ENCODE results near the gene TBCD. TPM values are rescaled to one million over a fixed set of nuclear protein-coding genes. Genes with fewer than 3 reads are reported as not detected.

Gene TBCD
- total RNA-seq, 1 experiment from 2014 or later: 29.6 TPM

DNA sequence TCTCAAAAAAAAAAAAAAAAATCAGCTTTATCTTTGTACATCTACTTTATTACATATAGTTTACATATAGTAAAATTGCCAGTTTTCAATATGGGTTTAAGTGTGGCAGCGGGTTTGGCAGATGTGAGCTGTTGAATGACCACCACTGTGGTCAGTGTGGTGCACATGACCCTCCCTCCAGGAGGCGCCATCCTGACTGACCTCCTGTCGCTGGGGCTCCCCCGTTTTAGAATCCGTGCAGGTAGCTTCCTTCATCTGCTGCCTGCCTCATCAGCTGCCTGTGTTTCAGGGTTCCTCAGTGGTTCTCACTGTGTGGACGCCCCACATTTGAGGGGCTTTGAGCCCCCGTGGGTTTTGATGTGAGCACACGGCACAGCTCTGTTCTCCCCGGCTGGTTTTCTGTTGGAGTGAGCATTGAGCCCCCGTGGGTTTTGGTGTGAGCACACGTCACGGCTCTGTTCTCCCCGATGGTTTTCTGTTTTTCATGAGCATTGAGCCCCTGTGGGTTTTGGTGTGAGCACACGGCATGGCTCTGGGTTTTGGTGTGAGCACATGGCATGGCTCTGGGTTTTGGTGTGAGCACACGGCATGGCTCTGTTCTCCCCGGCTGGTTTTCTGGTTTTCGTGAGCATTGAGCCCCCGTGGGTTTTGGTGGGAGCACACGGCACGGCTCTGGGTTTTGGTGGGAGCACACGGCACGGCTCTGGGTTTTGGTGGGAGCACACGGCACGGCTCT, 145.8 kb downstream of the TBCD start:
- TF ChIP-seq EZH2phosphoT487 (IDR thresholded peaks at IDR 0.05; ENCODE audit: borderline replicate concordance, low read length) (no peak), EZH2 (IDR thresholded peaks at IDR 0.05; ENCODE audit: low read length, unreplicated experiment) (no peak), CTCF (conservative IDR thresholded peaks at IDR 0.05; ENCODE audit: low read depth, low read length) (peak; percentile 37; the same call in 1 of the 2 replicates)
- ATAC-seq: no peak

DNA sequence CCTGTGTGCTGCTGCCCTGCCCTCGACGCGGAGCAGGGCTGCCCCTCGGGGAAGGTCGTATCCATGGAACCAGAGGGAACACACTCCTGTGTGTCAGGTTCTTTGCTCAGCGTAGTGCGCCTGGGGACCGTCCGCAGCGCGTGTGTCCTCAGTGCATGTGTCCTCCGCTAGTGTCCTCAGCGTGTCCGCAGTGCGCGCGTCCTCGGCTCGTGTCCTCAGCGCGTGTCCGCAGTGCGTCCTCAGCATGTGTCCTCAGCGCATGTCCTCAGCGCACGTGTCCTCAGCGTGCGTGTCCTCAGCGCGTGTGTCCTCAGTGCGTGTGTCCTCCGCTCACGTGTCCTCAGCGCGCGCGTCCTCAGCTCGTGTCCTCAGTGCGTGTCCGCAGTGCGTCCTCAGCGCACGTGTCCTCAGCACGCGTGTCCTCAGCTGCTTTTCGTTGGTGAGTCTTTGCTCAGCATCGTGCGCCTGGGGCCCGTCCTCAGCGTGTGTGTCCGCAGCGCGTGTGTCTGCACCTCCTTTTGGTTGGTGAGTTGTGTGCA, 147.2 kb downstream of the TBCD start:
- no peak for TF ChIP-seq CTCF (conservative IDR thresholded peaks at IDR 0.05; ENCODE audit: low read depth, low read length)
- TF ChIP-seq EZH2phosphoT487 (IDR thresholded peaks at IDR 0.05; ENCODE audit: borderline replicate concordance, low read length): no peak
- no peak for TF ChIP-seq EZH2 (IDR thresholded peaks at IDR 0.05; ENCODE audit: low read length, unreplicated experiment)
- H3K4me2 ChIP-seq (ENCODE audit: low read length): no peak overlapping the region
- no peaks in the 10 kb centered on the region for H3K27me3 ChIP-seq (ENCODE audit: low read length)
- H3K27ac ChIP-seq (ENCODE audit: low read length): no peak overlapping the region
- no peak overlapping the region for H2AFZ ChIP-seq (ENCODE audit: low read length)
- ChIA-PET POLR2A (ENCODE audit: unreplicated experiment) (no interaction called here), CTCF (no interaction called here)
- no peaks in the 10 kb centered on the region for H3K4me1 ChIP-seq (ENCODE audit: insufficient read depth, low read length)
- BruUV-seq (replicated peaks): no TSS peak
- H3F3A ChIP-seq (ENCODE audit: low read length, unreplicated experiment): no peaks in the 10 kb centered on the region
- DNase-seq: no peak
- no peak overlapping the region for H3K4me3 ChIP-seq (ENCODE audit: low read length)
- no peak for ATAC-seq
- peaks cover 3% of the 10 kb centered on the region; the same call in 1 of the 2 replicates for H3K36me3 ChIP-seq (ENCODE audit: low read depth, low read length)
- intact Hi-C loops (cut with micrococcal nuclease): no loop called here
- no peaks in the 10 kb centered on the region for H4K20me1 ChIP-seq (ENCODE audit: low read length)
- no peaks in the 10 kb centered on the region for H3K9me3 ChIP-seq (ENCODE audit: low read length)
- no peaks in the 10 kb centered on the region for H3K9me2 ChIP-seq (replicated peaks; ENCODE audit: low read length)
- H3K79me2 ChIP-seq (ENCODE audit: low read length): no peaks in the 10 kb centered on the region
- no peak overlapping the region for H3K9ac ChIP-seq (ENCODE audit: low read length)

More for the DNA sequence above, 145.8 kb downstream of the TBCD start:
- H3K27me3 ChIP-seq (ENCODE audit: low read length): no peaks in the 10 kb centered on the region
- no peak overlapping the region for H3K27ac ChIP-seq (ENCODE audit: low read length)
- H3K9me2 ChIP-seq (replicated peaks; ENCODE audit: low read length): no peaks in the 10 kb centered on the region
- no peak overlapping the region for H3K4me2 ChIP-seq (ENCODE audit: low read length)
- peaks cover 3% of the 10 kb centered on the region; the same call in 1 of the 2 replicates for H3K36me3 ChIP-seq (ENCODE audit: low read depth, low read length)
- no peaks in the 10 kb centered on the region for H4K20me1 ChIP-seq (ENCODE audit: low read length)
- no TSS peak for BruUV-seq (replicated peaks)
- intact Hi-C loops (cut with micrococcal nuclease): no loop called here
- CTCF ChIA-PET: no interaction called here
- no peak overlapping the region for H3K9ac ChIP-seq (ENCODE audit: low read length)
- no peak overlapping the region for H2AFZ ChIP-seq (ENCODE audit: low read length)
- H3K79me2 ChIP-seq (ENCODE audit: low read length): no peaks in the 10 kb centered on the region
- H3K9me3 ChIP-seq (ENCODE audit: low read length): no peaks in the 10 kb centered on the region
- no peaks in the 10 kb centered on the region for H3F3A ChIP-seq (ENCODE audit: low read length, unreplicated experiment)
- no peak overlapping the region for H3K4me3 ChIP-seq (ENCODE audit: low read length)
- H3K4me1 ChIP-seq (ENCODE audit: insufficient read depth, low read length): no peaks in the 10 kb centered on the region
- DNase-seq: no peak
- POLR2A ChIA-PET (ENCODE audit: unreplicated experiment): interaction anchor here (0.6 kb wide), 1 partner anchor 44 kb away, joined by 11 read pairs; no protein-coding TSS in a partner anchor

DNA sequence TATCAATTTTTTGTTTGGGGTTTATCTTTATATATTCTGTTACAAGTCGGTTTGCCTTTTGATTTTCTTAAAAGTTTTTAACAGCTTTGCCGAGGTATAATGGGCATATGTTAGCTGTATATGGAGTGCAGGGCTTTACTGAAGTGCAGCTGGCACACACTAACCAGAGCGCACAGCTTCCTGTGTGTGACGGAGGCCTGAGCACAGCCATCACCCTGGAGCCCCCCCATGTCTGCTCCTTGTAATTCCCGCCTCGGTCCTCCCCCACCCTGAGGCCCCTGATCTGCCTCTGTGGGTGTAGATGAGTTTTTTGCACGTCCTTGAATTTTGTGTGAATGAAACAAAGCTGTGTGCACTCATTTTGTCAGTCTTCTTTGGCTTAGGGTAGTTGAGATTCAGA, 148.1 kb downstream of the TBCD start:
- Histone ChIP-seq H3K4me3 (ENCODE audit: low read length) (no peak overlapping the region), H3K9me3 (ENCODE audit: low read length) (no peaks in the 10 kb centered on the region), H3K36me3 (ENCODE audit: low read depth, low read length) (peaks cover 3% of the 10 kb centered on the region; the same call in 1 of the 2 replicates), H3K4me2 (ENCODE audit: low read length) (no peak overlapping the region), H3K4me1 (ENCODE audit: insufficient read depth, low read length) (no peaks in the 10 kb centered on the region), H3K27ac (ENCODE audit: low read length) (no peak overlapping the region), H3K9me2 (replicated peaks; ENCODE audit: low read length) (no peaks in the 10 kb centered on the region), H4K20me1 (ENCODE audit: low read length) (no peaks in the 10 kb centered on the region), H3F3A (ENCODE audit: low read length, unreplicated experiment) (no peaks in the 10 kb centered on the region), H3K79me2 (ENCODE audit: low read length) (no peaks in the 10 kb centered on the region), H3K27me3 (ENCODE audit: low read length) (no peaks in the 10 kb centered on the region), H2AFZ (ENCODE audit: low read length) (no peak overlapping the region), H3K9ac (ENCODE audit: low read length) (no peak overlapping the region)
- ChIA-PET POLR2A (ENCODE audit: unreplicated experiment) (no interaction called here), CTCF (no interaction called here)
- no peak for TF ChIP-seq EZH2phosphoT487 (IDR thresholded peaks at IDR 0.05; ENCODE audit: borderline replicate concordance, low read length)
- ATAC-seq (no peak), DNase-seq (no peak)
- no TSS peak for BruUV-seq (replicated peaks)
- intact Hi-C loops (cut with micrococcal nuclease): no loop called here
